B cell (primary cell): ENCODE data around the gene ZNF580. TPM values are rescaled to one million over a fixed set of nuclear protein-coding genes. Genes with fewer than 3 reads are reported as not detected.

Source experiments
- ATAC-seq: fragments of 200-7000 bp; cut with Tn5 transposase; one replicate; pipeline ENCODE4 v1.10.0; 2021; ENCODE audit warnings: low read depth, mild to moderate bottlenecking, moderate number of reproducible peaks, moderate library complexity
- CTCF ChIA-PET: fragments of 350-600 bp; sonication (Branson Sonifier 250); formaldehyde crosslinking; loops from one replicate; lab custom pipeline; 2021; ENCODE audit warnings: antibody characterized with exemption, inconsistent platforms; lab: Charles Lee
- POLR2A ChIA-PET: fragments of 350-600 bp; sonication (Branson Sonifier 250); formaldehyde crosslinking; loops from one replicate; lab custom pipeline; 2021; ENCODE audit warnings: antibody characterized with exemption; lab: Charles Lee
- DNase-seq: peaks from one replicate; pipeline ENCODE4 v3.0.0; 2013
- H2AFZ ChIP-seq: 2 replicates; pipeline ENCODE4 v1.6.1; 2012; ENCODE audit warnings: mild to moderate bottlenecking, low read depth, low read length; ENCODE audit not compliant: insufficient read depth, poor library complexity, severe bottlenecking
- H3K27ac ChIP-seq, 2 donors: 1 replicate in 1 of 2; 2 replicates in 1 of 2; pipeline ENCODE4 v1.5.1; 2012 to 2013; ENCODE audit warnings: low read length in 2 of 2, mild to moderate bottlenecking in 2 of 2, moderate library complexity in 1 of 2
- H3K27me3 ChIP-seq, 4 experiments: fragments of 200-600 bp in 1 of 4; sonication (generic) in 1 of 4; replicated peaks in 1 of 4; 1 replicate in 2 of 4; 2 replicates in 2 of 4; pipeline versions ENCODE4 v1.6.1 to v1.7.0; 2013 to 2016; ENCODE audit warnings: low read length in 3 of 4, mild to moderate bottlenecking in 2 of 4, mixed read lengths in 1 of 4, moderate library complexity in 1 of 4; ENCODE audit not compliant: insufficient read depth in 4 of 4, control insufficient read depth in 3 of 4; ENCODE audit errors: control extremely low read depth in 1 of 4
- H3K36me3 ChIP-seq, 2 experiments: replicated peaks in 1 of 2; 1 replicate in 1 of 2; 2 replicates in 1 of 2; pipeline versions ENCODE4 v1.6.1 to v1.7.1; 2013; ENCODE audit warnings: low read length in 1 of 2; ENCODE audit not compliant: insufficient read depth in 2 of 2, control insufficient read depth in 1 of 2; ENCODE audit errors: control extremely low read depth in 1 of 2, extremely low read depth in 1 of 2
- H3K4me1 ChIP-seq, 2 donors: fragments of 200-600 bp in 1 of 2; sonication (generic) in 1 of 2; 1 replicate in 1 of 2; 2 replicates in 1 of 2; pipeline versions ENCODE4 v1.5.1 to v1.6.1; 2013 to 2017; ENCODE audit warnings: low read length in 2 of 2; ENCODE audit not compliant: control insufficient read depth in 2 of 2, insufficient read depth in 2 of 2
- H3K4me2 ChIP-seq: replicated peaks from 2 replicates; pipeline ENCODE3; 2012; ENCODE audit warnings: mild to moderate bottlenecking, low read depth, low read length; ENCODE audit not compliant: poor library complexity, severe bottlenecking
- H3K4me3 ChIP-seq, 5 experiments: fragments of 200-600 bp in 1 of 5; sonication (generic) in 1 of 5; 1 replicate in 3 of 5; 2 replicates in 2 of 5; pipeline versions ENCODE4 v1.5.1 to v1.7.0; 2011 to 2016; ENCODE audit warnings: low read length in 4 of 5, mild to moderate bottlenecking in 4 of 5, low read depth in 2 of 5, control low read depth in 1 of 5, moderate library complexity in 1 of 5; ENCODE audit not compliant: insufficient read depth in 1 of 5; ENCODE audit errors: control extremely low read depth in 1 of 5, extremely low read depth in 1 of 5
- H3K79me2 ChIP-seq: fragments of 200-600 bp; sonication (generic); one replicate; pipeline ENCODE4 v1.6.0; 2016; ENCODE audit warnings: low read length; ENCODE audit not compliant: control insufficient read depth, insufficient read depth
- H3K9ac ChIP-seq: fragments of 200-600 bp; sonication (generic); 2 replicates; pipeline ENCODE4 v1.6.1; 2017; ENCODE audit warnings: mild to moderate bottlenecking, low read length, moderate library complexity
- H3K9me3 ChIP-seq, 3 donors: one replicate each; pipeline versions ENCODE4 v1.6.1 to v1.7.1; 2013; ENCODE audit warnings: low read length in 2 of 3; ENCODE audit not compliant: control insufficient read depth in 2 of 3, insufficient read depth in 1 of 3; ENCODE audit errors: control extremely low read depth in 1 of 3
- H4K20me1 ChIP-seq: 2 replicates; pipeline ENCODE4 v1.6.0; 2012; ENCODE audit warnings: mild to moderate bottlenecking, low read length; ENCODE audit not compliant: insufficient read depth, control insufficient read depth, poor library complexity, severe bottlenecking
- H3K27ac Mint-ChIP-seq: one replicate; pipeline ENCODE4 v1.8.0; 2021; ENCODE audit warnings: mixed read lengths
- H3K27me3 Mint-ChIP-seq: one replicate; pipeline ENCODE4 v1.8.0; 2021; ENCODE audit warnings: mixed read lengths
- H3K4me1 Mint-ChIP-seq: one replicate; pipeline ENCODE4 v1.8.0; 2021; ENCODE audit warnings: mixed read lengths
- H3K4me3 Mint-ChIP-seq: one replicate; pipeline ENCODE4 v1.8.0; 2021; ENCODE audit warnings: mixed read lengths
- H3K9me3 Mint-ChIP-seq: one replicate; pipeline ENCODE4 v1.8.0; 2022; ENCODE audit warnings: mixed read lengths; ENCODE audit not compliant: insufficient read depth
- EZH2 ChIP-seq: IDR thresholded peaks from 2 replicates; pipeline ENCODE4 v1.6.1; 2012; ENCODE audit warnings: borderline replicate concordance, low read depth, mild to moderate bottlenecking, moderate library complexity, low read length; ENCODE audit not compliant: insufficient read depth, poor library complexity, severe bottlenecking
- WGBS: methylation state at CpG from one replicate; pipeline ENCODE4 v1.1.5; 2013; ENCODE audit warnings: missing lambda C conversion rate; ENCODE audit not compliant: insufficient coverage; 5-methylcytosine and 5-hydroxymethylcytosine counted together
- intact Hi-C: fragments of 100-400 bp; cut with micrococcal nuclease; formaldehyde crosslinking; loops from one replicate; pipeline ENCODE4 v1.10.0; 2022
- polyA minus RNA-seq: library from RNA; depleted of rRNA, polyadenylated mRNA; stranded (reverse); fragments of >200 nt; gene quantifications from 2 replicates; pipeline ENCODE4 v1.2.3, GENCODE V29; 2012
- polyA plus RNA-seq: library from polyadenylated mRNA; depleted of rRNA; stranded (reverse); fragments of >200 nt; gene quantifications from 2 replicates; pipeline ENCODE4 v1.2.3, GENCODE V29; 2012
- total RNA-seq, 2 donors: library from RNA; stranded (reverse); fragments of 120-200 nt in 1 of 2; gene quantifications; 1 replicate in 1 of 2; 2 replicates in 1 of 2; pipeline versions ENCODE4 v1.2.3 to v1.2.4, GENCODE V29; 2013 to 2022
- TF ChIP-seq, protein P1 (sequence below): fragments of 200-600 bp; IDR thresholded peaks from one replicate; pipeline ENCODE4 v1.8.0; 2022; ENCODE audit warnings: antibody characterized with exemption, mild to moderate bottlenecking

ZNF580 gene, protein sequence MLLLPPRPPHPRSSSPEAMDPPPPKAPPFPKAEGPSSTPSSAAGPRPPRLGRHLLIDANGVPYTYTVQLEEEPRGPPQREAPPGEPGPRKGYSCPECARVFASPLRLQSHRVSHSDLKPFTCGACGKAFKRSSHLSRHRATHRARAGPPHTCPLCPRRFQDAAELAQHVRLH
- total RNA-seq: 101 and 126 TPM in 2 replicates
- 17.5 TPM for total RNA-seq (2013)
- polyA plus RNA-seq: 69.8 and 105 TPM in 2 replicates
- 34.2 and 66.0 TPM in 2 replicates for polyA minus RNA-seq

DNA sequence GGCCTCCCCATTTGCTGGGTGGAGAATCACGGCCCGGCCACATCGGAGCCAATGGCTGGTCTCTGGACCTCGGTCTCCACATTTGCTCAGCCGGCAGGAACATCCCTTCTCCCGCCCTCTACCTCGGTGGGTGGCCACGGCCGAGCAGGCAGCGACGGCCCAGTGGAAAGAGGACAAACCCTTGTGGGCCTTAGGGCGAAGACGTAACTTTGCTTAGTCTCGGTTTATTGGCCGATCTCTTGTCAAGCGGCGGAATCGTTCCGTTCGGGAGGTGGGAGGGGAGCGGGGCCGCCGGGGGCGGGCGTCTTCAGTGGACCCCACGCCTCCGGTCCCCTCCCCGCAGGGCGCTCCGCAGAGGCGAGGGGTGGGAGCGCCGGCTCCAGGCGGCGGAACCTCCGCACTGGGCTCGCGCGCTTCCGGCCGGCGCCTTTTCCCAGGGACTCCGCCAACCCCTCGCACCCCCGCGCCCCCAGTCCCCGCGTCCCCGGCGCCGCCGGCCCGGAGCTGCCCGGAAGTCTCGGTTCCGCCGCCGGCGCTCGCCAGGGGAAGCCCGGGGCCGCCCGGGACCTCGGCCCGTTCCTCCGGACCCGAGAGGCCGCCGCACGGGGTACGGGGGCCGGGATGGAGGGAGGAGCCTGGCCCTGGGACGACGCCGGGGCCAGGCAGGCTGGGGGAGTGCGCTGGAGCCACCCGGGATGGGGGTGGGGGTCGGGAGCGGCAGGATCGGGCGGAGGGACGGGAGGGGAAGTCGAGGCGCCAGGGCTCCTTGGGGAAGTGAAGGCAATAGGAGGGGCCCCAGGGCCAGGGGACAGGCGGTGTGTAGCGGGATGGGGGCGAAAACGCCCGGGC, at the start of gene ZNF580:
Gene ZNF580 (plus strand): TSS at position 426 of the 849 bp plus-strand sequence. CDS start 1,507 bp downstream, outside the sequence.
- peaks cover 0 to 11% (median 0%) of the 10 kb centered on the region in 3 donors for H3K9me3 ChIP-seq
- Mint-ChIP-seq H3K4me1 (peaks cover 73% of the 10 kb centered on the region), H3K4me3 (peak within 1 kb of the TSS; percentile 88), H3K9me3 (no peaks in the 10 kb centered on the region), H3K27me3 (no peaks in the 10 kb centered on the region), H3K27ac (peak within 1 kb of the TSS; percentile 94)
- ATAC-seq (peak; percentile 10), DNase-seq (peak; percentile 79)
- peaks cover 2 to 13% of the 10 kb centered on the region in 2 experiments for H3K36me3 ChIP-seq
- H3K4me3 ChIP-seq: peak within 1 kb of the TSS; percentile 54 to 85 (median 78)
- WGBS: 1% methylated on average over 82 of the region's 89 CpGs
- ChIA-PET CTCF (interaction anchor here (1.0 to 1.9 kb wide), 5 partner anchors 13 to 53 kb away, joined by 3 to 7 read pairs (median 4); no protein-coding TSS in a partner anchor), POLR2A (interaction anchor here (0.8 to 1.5 kb wide), 3 partner anchors 8 to 16 kb away, joined by 4 to 9 read pairs (median 4); partner anchors contain the start of gene U2AF2)
- peak within 1 kb of the TSS; percentile 77 for H3K9ac ChIP-seq
- peak within 1 kb of the TSS; percentile 53 for H2AFZ ChIP-seq
- peak within 1 kb of the TSS; percentile 96 for H3K4me2 ChIP-seq
- peak within 1 kb of the TSS; percentile 72 to 79 for H3K27ac ChIP-seq
- H3K27me3 ChIP-seq: no peaks in the 10 kb centered on the region
- no peak for TF ChIP-seq EZH2
- TF ChIP-seq, protein P1, sequence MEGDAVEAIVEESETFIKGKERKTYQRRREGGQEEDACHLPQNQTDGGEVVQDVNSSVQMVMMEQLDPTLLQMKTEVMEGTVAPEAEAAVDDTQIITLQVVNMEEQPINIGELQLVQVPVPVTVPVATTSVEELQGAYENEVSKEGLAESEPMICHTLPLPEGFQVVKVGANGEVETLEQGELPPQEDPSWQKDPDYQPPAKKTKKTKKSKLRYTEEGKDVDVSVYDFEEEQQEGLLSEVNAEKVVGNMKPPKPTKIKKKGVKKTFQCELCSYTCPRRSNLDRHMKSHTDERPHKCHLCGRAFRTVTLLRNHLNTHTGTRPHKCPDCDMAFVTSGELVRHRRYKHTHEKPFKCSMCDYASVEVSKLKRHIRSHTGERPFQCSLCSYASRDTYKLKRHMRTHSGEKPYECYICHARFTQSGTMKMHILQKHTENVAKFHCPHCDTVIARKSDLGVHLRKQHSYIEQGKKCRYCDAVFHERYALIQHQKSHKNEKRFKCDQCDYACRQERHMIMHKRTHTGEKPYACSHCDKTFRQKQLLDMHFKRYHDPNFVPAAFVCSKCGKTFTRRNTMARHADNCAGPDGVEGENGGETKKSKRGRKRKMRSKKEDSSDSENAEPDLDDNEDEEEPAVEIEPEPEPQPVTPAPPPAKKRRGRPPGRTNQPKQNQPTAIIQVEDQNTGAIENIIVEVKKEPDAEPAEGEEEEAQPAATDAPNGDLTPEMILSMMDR: no peak
- H3K4me1 ChIP-seq: peaks cover 35 to 73% of the 10 kb centered on the region in 2 donors
- peaks cover 36% of the 10 kb centered on the region for H3K79me2 ChIP-seq
- intact Hi-C loops: loop anchor here (5.0 kb wide), 3 partner anchors 34 to 234 kb away; partner anchors contain the start of genes EPN1, UBE2S and ZNF865
- peaks cover 21% of the 10 kb centered on the region for H4K20me1 ChIP-seq
